C1 segment of cervical spinal cord (tissue), 14 donors: ENCODE measurements around the gene SLC22A23.

Source experiments
- DNase-seq, 14 donors: peaks; one replicate each; lab custom pipeline; 2025; lab: John Stamatoyannopoulos, UW

The SLC22A23 gene

DNA sequence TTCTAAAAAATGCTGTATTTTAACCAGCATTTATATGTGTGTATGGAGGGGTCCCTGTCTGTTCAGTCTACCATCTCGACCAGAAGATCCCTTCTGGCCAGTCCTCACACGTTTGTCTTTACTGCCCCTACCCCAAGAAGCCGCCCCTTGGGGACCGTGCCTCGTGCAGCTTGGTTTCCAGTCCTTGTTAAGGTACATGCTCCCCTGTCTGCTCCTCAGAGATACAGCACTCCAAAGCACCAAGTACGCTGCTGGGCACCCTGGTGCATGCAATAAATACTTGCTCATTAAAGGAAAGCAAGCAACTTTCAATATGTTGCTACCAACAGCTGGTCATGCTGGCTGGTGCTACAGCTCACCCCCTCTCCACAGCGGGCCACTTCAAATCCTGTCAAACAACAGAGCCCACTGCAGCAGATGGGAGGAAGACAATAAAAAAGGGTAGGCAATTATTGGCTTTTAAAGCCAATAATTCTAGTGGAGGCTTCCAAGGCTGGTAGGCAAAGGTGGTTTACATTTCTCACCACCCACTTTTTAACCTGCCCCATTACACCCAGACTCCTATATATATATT, 136.5 kb downstream of the SLC22A23 start:
- no peak for DNase-seq

DNA sequence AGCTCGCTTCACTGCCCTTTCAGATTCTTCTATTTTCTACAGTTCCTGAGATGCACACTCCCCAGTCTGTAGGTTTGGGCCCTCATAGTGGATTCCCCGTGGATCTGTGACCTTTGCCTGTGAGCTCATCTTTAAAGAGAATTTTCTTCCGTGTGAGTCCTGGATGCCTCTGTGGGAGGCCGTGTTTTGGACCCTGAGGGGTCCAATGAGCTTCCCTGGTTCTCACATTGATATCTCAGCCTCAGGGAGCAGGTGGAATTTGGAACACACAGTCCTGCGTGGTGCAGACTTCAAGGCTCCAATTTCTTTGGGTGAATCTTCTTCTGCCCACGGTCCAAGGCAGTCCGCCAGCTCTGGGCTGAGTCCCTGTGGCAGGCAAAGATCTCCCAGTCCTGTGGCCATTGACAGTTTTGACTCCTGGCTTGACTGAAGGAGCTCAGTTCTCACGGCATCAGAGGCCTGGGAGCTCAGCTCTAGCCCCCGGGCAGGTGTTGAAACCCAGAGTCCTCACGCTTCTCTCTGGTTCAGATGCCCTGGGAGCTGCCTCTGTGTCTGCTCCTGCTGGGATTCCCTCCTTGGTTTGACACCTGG, 137.1 kb downstream of the SLC22A23 start:
- no peak for DNase-seq

DNA sequence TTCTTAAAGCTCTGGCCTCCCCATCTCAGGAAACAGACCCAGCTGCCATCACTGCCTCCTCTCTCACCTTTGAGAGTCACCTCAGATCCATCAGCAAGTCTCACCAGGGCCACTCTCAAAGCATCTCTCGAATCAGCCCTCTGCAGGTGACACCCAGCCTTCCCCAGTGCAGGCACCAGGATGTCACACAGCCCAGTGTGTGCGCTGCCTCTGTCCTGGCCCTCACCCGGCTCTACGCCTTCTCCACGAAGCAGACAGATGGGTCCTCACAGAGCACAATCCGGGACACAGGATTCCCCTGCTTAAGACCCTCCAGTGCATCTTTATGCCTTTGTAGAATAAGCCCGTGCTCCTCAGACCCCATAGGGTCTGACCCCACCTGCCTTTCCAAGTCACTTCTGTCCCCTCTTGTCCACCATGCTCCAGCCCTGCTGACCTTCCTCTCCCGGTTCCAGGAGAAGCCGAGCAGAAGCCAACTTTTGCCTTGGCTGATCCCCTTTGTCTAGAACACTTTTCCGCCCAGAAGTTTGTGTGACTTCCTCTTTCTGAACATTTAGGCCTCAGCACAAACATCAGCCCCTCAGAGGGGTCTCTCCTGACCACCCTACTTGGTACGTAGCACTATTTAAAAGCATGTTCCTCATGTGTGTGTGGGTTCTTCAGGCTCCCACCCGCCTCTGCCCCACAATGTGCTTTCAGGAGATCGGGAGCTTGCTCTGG, 137.9 kb downstream of the SLC22A23 start:
- no peak for DNase-seq

DNA sequence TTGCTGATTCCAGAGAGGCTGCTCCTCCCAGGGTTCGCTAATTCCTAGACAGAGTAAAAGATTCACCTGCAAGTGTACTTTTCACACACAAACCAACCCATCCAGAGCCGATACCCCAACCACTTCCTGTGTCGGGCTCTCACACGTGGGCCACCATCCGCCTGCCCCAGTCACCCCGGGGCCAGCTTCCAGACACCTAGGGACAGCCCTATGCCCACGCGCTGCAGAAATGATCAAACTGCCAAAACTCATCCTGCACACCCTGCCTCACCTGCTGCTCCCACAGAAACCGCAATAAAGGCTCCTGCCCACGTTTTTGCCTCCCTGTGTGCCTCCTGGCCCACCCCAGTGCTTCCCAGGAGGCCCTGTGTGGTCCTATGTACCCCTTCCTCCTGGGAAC, 138.6 kb downstream of the SLC22A23 start:
- DNase-seq, result no peak

DNA sequence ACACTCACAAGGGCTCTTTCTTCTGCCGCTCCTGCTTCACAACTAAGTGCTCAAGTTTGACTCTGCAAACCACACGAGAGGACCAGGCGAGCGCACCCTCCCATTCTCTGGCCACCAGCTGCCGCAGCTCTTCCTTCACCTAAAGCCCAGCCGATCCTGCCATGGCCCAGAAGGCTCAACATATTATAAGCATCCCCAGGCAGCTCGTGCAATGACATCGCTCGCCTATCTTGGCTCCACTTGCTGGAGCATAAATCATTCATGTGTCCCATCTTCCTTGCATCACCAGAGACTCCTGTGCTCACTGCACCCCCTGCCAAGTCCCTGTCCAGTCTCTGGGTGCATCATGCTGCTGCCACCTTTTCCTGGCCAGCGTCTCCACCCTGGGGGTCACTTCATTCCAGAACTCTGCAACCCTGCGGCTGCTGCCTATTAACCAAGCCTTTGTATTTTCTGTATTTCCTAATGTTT, 139.1 kb downstream of the SLC22A23 start:
- DNase-seq, result no peak

DNA sequence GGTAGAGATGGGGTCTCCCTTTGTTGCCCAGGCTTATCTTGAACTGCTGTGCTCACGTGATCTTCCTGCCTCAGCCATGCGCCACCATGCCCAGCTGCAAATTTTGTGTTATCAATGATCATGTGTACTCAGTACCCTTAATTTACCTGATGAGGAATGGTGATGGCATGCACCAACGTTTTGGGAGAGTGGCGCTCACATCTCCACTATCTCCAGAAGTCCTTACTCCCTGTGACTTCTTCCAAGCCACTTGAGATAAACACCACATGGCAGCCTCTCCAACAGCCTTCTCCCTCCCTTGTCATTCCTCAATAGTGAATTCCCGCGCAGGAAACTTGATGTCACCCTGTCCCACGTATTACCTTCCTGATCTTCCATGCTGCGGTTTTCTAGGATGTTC, 140.0 kb downstream of the SLC22A23 start:
- DNase-seq, result no peak

DNA sequence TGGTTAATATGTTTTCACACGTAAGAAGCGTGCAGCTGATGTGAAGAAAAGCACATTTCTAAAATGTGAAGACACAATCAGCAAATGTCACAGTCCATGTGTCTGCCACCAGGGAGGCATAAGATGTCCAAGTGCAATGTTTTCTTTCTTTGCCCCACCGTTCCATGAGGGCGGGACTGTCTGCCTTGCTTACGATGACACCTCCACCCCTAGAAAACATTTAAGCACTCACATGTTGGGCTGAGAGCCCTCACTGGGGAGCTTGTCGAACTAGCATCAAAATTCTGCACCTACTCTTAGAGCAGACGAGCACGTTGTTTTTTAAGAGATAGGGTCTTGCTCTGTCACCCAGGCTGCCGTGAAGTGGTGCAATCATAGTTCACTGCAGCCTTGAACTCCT, 140.5 kb downstream of the SLC22A23 start:
- no peak for DNase-seq

DNA sequence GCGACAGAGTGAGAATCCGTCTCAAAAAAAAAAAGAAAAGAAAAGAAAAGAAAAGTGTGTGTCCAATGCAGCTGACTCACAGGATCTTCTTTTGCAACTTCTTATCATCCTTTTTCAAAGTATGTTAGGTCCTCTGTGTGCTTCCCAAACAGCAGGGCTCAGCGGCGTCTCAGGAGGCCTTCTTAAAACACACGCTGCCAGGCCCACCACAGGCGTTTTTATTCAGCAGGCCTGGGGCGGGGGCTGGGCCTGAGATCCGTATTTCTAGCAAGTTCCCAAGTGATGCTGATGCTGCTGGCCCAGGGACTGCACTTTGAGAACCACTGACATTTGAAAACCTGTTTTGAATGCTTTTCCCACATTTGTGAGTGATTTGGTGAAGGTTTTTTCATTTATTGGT, 141.0 kb downstream of the SLC22A23 start:
- no peak for DNase-seq

DNA sequence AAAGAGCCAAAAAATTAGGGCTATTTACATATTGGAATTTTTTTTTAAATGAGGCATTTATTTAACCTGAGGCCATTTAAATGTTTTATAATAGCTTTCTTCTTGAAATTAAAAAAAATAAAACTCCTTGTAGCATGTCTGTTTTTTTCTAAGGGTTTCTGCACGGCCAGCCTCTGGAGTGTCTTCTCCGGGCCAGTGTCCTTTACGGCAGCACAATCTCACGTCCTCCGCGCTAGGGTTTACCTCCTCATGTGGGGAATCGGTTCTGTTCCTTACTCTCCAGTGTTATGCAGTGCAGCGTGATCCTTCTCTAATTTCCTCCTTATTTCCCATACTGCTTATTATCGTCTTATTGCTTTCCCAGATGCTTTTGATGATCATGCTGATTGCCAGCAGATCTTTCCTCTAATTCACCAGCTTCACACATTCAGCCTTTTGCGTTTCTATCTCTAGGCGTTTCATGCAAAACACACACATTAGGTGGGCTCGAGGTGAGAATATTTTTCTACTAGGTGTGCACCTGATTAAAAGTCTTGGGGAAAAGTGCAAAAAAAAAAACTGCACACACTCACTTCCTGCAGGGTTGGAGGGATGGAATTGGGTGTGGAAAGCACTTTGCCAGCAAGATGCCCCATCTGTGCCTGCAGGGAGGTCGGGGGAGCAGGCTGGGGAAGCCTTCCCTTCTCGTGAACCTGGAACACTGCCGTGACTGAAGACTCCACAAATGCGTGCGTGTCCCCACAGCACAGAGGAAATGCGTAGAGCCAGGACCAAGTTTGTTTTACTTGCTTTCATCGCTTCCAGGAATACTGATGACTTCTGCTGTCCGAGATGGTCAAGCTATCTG, 142.0 kb downstream of the SLC22A23 start:
- DNase-seq, result no peak

DNA sequence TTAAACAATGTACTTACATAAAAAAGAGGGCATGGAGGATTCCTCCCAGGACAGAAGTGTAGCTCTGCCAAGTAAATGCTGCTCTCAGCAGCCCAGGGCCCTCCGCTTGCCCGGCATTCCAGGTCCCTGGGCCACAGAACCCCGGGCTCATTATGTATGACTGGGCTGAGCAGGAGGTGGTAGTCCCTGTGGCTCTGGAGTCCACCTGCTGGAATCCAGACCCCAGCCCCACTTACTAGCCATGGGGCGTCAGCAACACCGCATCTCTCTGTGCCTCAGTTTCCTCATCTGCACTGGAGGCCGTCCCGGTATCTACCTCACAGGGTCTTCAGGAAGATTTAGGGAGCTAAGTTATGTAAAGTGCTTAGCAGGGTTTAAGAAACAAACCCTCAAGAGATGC, 142.7 kb downstream of the SLC22A23 start:
- DNase-seq, result no peak

DNA sequence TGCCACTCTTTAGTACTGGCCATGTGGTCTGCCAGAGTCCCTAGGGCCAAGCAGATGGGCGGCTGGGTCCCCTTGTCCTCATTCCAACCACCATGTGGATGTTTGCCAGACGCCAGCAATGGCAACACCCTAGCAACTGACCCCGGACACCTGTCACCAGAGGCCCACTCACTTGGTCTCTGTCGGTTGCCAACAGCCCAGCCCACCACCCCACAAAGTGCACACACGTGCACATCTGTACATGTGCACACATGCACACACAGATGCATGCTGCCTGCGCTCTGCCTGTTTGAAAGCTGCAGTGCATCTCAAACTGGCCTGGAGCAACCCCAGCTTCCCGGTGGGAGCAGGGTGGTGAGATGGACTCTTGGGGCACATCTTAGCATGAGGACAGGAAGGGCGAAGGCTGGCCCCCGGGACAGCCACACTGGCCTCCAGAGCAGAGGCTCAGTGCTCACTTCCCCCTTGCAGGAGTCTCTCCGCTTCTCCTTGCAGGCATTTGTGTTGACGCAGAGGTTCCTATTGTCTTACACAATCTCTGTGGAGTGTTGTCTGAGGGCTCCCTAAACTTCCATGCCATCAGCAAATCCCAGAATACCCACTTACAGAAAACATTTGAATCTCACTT, 144.1 kb downstream of the SLC22A23 start:
- DNase-seq, result peak in 1 of 14 donors; percentile 26

DNA sequence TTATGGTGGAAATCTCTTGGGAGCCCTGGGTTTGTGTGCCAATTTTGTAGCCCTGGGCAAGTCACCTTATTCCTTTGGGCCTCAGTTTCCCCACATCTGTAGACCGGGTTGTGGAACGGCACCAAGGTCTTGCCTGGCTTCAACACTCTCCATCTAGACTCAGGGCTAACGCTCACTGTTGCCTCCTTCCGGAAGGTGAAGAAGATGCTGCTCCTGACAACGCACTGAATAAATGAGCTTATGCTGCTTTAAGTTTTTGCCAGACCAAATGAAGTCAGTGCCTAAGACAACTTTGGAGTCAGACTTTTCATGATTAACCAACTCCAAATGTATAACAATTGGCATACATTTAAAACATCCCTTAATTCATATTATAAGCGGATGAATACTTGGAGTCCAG, 145.0 kb downstream of the SLC22A23 start:
- no peak for DNase-seq

DNA sequence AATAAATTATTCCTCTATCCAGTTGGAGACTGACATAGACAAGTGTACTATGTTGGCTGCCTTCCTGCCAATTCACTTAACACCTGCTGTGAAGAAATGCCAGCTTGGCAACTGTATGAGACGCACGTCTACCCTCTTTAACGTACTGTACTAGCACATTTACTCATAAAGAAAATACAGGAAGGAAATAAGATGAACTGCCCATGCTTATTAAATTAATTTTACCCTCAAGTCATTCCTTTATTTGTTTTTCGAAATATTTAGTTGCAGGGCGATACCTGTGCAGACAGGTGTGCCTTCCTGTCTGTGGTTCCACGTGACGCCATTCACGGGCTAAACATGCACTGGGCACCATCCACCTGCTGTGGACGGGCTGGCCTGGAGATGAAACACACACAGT, 146.1 kb downstream of the SLC22A23 start:
- no peak for DNase-seq

DNA sequence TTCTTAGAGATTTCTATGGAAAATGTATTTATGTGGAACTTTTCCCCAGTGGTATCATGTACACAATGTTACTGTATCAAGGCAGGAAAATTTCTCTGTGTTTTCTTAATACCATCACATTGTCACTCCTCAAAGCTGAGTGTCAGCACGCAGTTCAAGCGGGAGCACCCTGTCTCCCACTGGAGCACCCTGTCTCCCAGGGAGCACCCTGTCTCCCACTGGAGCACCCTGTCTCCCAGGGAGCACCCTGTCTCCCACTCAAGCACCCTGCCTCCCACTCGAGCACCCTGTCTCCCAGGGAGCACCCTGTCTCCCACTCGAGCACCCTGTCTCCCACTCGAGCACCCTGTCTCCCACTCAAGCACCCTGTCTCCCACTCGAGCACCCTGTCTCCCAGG, 146.8 kb downstream of the SLC22A23 start:
- DNase-seq, result no peak

DNA sequence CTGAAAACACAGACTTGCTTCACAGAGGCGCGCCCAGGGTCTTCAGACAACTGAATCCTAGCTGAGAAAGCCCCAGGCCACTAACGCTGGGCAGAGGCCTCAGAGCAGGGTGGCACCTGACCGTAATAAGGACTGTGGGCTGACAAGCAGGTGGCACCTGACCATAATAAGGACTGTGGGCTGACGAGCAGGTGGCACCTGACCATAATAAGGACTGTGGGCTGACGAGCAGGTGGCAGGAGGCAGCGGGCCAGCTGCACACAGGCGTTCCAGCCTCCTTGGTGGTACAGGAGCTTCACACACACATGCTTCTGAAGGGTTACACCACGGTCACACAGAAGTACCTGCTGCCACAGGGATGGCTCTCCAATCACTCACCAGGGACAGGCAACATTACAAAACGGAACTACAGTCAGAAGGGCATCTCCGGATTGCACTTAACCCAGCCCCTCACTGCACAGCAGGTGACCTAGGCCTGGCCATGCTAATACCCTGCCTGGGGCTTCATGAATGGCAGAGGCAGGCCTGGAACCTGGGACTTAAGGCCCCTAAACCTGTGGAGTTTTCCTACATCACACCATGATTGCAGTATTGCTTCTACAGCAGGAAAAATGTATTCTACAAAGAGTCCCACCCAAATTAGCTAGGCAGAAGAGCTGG, 147.3 kb downstream of the SLC22A23 start:
- DNase-seq, result no peak

DNA sequence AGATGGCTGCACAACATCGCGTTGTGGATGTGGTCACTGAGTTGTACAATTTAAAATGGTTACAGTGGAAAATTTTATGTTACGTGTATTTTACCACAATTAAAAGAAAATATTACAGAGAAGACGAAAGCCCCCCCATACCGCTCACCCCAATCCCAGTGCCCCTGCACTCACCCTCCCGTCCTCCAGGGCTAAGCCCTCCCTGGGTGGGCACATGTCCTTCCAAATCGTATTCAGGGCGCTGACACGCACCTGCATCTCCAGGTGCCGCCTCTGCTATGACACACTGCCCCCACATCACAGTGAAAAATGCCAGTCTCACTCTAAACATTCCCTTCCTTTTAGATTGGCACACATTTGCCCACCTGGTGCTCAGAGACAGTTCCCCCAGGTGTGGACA, 148.7 kb downstream of the SLC22A23 start:
- DNase-seq, result no peak

DNA sequence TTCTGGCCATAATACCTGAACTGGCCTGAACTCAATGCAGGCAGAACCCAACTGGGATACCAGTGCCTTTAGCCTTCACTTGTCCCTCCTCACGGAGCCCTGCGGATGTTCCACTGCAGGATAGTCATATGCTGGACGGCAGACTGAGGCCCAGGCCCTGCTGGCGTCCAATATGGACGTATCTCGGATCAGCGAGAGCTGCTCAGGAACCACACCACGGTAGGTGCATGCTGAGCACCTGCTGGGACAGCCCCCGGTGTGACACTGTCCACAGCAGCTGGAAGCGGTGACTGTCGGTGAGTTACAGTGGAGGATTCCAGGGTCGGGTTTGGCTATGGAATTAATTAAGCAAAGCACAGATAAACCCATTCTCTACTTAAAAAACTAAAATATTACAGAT, 149.4 kb downstream of the SLC22A23 start:
- no peak for DNase-seq

DNA sequence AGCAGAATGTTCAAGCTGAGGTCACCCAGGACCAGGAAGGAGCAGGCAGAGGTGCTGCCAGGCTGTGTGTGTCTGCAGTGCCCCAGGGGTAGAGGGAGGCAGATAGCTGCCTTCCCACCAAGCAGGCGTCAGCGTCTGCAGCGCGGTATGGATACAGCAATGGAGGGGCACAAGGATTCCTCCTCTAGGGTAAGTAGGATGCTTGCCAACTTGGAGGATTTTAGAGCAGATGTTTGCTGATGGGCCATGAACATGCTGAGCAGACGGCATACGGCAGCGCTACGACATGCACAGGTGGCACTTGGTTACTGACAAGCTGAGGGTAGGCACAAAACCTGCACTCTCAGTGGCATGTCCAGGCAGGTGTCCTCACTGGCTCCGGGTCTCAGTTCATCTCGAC, 150.0 kb downstream of the SLC22A23 start:
- no peak for DNase-seq

DNA sequence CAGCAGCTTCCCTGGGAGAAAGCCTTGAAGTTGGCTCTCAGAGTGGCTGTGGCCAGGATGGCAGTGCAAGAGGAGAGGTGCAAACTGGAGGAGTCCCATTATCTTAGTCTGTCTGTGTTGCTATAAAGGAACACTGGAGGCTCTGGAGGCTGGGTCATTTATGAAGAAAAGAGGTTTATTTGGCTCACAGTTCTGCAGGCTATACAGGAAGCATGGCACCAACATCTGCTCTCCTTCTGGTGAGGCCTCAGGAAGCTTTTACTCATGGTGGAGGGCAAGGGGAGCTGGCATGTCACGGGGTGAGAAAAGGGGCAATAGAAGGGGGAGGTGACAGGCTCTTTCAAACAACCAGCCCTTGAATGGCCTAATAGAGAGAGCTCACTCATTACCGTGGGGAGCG, 151.0 kb downstream of the SLC22A23 start:
- no peak for DNase-seq

DNA sequence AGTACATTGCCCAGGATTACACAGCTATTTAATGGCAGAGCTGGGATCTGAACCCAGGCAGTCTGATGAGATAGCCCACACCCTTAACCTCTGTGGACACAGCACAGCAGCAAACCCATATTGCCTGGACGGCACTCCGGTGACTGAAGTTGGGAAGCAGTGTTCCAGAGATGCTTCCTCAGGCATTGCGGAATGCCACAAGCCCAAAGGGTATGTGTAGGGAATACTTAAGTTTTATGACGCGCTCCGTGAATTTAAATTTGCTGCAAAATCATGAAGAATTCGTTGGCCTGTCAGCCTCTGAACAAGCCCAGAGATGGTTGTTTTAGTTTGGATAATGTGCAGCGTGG, 151.7 kb downstream of the SLC22A23 start:
- no peak for DNase-seq

DNA sequence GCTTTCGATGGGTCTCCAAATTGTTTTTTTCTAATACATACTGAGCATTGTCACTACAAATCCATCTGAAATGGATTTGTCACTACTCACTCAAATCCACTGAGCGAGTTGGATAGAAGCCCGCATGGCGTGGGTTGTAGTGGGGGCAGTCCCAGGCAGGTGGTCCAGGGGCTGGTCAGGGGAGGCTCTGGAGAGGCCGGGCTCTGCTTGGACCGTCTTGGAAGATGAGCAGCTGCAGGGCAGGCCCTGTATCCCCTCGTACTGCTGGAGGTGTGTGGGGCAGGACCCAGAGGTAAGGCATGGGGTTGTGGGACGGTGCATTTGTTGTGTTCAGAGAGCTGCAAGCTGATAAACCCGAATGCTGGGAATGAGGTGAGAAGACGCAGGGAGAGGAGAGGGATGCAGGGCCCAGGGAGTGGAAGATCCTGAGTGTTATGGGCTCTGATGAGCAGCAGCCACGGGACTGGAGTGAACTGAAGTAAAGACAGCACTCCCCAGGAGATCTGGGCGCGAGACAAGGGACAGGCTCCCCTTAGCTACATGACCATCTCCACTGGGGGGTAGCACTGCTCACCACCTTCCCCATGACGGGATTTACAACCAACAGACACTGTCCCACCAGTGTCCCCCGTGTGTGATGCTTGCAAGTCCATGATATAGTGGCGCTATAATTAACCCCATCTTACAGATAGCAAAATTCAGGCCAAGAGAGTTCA, 152.2 kb downstream of the SLC22A23 start:
- no peak for DNase-seq
